ENCODE measurements around the gene C12orf75. TPM values are rescaled to one million over a fixed set of nuclear protein-coding genes. Genes with fewer than 3 reads are reported as not detected.
"Not testable (repeated sequence)": the region's sequence is repeated elsewhere in the genome, so short reads cannot be mapped to it uniquely, and the experiment has no call there.

The C12orf75 gene
- total RNA-seq, 1 donor from 2014 or later: 1.8 TPM

DNA sequence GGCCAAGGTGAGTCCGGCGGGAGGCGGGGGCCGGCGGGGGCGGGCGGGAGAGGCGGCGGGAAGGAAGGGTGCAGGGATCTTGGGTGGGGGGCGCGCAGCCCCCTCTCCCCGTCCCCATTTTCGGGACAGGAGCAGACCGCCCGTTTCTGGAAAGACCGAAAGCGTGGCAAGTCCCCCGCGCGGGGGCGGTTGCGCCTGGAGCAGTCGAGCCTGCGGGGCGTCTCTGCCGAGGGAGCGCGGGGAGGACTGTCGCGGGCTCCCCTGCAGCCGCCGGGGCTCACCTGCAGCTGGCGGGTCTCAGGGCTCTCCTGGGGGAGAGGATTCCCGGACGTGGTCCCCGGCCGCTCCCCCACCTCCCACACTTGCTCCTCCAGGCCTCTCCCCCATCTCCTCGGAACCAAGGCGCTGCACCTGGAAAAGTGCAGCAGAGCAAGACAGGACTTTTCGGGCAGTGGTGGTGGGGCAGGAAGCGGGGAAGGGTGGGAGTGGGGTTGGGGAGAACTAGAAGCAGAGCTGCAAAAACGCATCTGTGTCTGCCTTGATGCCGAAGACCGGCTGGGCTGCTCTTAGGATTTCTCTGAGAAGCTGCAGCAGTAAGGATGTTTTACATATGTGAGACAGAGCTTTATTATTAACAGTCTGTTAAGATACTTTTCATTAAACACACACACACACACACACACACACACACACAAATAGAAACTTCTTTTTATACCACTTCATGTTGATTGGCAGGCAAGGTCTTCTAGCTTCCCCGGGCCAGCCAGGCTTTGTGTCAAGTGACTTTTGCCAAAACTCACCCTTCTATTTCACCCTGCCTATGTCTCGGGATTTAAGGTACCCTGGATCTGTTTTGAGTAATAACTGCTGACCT, 677 bp downstream of the C12orf75 start:
- intact Hi-C loops (cut with micrococcal nuclease): no loop called here
- ATAC-seq: peak; percentile 37
- no peak for DNase-seq

DNA sequence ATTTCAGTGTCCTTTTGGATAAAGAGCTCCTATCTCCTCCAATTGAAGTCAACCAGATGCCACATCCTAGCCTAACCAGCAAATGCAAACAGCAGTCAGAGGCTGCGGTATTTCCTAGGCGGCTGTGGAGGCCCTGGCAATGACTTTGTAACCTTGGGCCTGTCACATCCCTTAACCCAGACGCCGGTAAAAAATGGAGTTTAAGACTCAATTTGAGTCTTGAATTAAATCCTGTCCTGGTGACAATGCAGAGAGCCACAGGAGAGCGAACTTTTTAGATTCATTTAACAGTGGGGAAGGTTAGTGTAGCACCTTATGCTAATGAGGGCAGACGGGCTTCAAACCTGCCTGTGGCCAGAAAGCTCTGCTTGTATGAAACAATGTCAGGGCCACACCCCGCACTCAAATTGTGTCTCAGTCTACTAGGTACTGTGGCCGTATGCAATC, 1.3 kb downstream of the C12orf75 start:
- intact Hi-C loops (cut with micrococcal nuclease): no loop called here
- ATAC-seq (no peak), DNase-seq (no peak)

DNA sequence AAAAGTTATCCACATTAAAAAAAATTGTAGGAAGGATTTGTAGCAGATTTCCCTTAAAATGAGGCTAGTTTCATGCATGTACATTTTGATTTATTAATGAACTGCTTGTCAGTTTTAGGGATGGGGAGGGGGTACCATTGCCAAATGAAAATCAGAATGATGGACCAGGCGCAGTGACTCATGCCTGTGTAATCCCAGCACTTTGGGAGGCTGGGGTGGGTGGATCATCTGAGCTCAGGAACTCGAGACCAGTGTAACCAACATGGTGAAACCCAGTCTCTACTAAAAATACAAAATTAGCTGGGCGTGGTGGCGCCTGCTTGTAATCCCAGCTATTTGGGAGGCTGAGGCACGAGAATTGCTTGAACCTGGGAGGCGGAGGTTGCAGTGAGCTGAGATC, 1.8 kb downstream of the C12orf75 start:
- ATAC-seq; intact Hi-C loops (cut with micrococcal nuclease); DNase-seq: not testable (repeated sequence)

DNA sequence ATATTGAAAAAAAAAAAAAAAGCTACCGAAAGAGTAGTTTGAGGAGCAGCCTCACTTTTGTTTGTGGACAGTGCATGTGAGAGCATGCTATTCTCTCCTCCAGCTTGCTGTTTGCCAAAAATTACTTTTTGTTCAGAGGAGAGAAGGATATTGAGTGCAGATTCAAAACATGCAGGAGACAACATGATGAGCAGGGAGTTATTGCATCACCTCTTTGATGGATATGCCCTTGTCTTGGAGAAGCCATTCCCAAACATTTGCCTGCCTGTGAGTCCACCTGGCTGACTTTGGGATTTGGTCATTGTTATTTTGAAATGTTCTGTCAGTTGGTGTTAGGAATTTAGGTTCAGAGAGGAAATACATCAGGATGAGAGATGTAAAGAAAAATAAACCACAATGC, 2.4 kb downstream of the C12orf75 start:
- intact Hi-C loops (cut with micrococcal nuclease): no loop called here
- ATAC-seq: no peak

DNA sequence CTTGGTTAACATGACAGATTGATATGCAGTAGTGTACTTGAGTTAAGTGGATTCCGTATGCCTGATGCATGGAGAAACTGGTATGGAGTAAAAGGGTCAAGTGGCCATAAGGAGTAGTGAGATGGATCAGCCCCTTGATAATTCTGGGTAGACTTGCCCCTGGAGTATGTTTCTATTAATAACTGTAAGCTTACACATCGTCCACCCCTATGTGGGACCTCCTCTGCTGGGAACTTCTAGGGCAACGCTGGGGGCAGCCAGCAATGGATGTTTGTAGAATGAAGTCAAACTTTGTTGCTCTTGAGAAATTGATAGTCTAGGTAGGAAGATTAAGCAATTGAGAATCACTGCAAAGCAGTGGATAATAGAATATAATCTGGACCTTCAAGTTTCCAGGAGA, 3.5 kb downstream of the C12orf75 start:
- no peak for DNase-seq
- ATAC-seq: no peak
- intact Hi-C loops (cut with micrococcal nuclease): no loop called here

More for the DNA sequence above, 2.4 kb downstream of the C12orf75 start:
- DNase-seq: no peak

DNA sequence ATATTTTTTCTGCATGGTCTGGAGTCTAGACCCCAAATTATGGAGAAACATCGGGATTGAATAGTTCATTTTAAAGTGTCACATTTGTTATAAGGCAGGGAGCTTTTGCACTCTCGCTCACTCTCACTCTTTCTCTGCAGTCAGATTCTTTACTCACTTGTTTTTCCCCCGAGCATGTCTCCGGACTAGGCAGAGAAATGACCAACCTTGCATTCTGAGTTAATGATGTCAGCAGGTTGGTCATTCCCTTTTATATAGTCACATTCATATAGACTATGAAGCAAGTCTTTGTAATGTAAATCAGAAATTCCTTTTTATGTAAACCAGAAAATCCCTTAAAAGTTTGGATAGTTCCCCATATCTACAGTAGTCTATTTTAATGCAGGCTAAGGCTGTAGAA, 4.1 kb downstream of the C12orf75 start:
- ATAC-seq (no peak), DNase-seq (no peak)
- intact Hi-C loops (cut with micrococcal nuclease): no loop called here

DNA sequence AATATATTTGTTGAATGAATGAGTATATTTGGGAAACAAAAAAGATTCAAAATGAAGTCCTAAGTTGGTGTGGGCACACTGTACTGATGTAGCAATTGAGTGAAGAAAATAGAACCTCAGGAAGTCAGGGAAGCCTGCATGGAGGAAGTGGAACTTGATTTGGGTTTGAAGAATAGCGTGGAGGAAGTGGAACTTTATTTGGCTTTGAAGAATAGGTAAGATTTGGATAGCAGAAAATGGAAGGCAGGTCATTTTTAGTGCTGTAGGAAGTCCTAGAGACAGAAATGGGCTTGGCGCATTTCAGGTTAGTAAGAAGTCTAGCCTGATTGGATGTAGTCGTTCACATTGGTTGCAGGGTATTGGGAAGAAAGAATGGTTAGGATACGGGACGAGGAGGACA, 5.4 kb downstream of the C12orf75 start:
- ATAC-seq: no peak

DNA sequence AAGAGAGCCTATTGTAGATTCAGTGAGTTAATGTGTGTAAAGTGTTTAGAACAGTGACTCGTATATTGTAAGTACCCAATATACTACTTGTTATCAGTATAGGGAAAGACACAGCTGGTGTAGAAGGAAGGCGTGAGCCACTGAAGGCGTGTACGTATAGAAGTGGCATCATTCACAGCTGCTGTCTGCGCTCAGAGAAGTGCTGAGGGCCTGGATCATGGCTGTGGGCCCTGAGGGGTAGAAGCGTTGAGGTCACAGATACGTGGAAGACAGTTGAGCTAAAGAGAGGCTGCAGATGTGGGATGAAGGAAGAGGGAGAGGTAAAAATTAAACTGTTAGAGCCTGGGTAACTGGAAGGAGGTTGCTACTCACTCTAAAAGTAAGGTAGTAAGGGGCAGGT, 5.9 kb downstream of the C12orf75 start:
- DNase-seq: no peak
- no peak for ATAC-seq
- intact Hi-C loops (cut with micrococcal nuclease): no loop called here

More for the DNA sequence above, 5.4 kb downstream of the C12orf75 start:
- no peak for DNase-seq
- intact Hi-C loops (cut with micrococcal nuclease): no loop called here

DNA sequence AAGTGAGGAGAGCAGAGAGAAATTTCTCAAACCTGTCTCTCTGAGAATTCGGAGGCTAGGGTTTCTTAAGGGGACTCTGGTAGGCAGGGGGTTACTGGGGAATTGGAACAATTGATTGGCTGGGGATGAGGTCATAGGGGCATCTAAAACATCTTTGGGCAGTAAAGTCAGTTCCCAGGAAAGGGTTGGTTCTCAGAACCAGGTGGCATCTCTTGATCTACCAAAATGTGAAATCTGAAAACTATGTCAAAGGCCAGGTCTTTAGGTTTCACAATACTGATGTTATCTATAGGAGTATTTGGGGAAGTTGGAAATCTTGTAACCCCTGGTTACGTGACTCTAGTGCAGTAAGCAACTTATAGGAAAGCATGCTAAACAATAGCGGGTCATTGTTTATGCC, 6.9 kb downstream of the C12orf75 start:
- ATAC-seq: no peak

DNA sequence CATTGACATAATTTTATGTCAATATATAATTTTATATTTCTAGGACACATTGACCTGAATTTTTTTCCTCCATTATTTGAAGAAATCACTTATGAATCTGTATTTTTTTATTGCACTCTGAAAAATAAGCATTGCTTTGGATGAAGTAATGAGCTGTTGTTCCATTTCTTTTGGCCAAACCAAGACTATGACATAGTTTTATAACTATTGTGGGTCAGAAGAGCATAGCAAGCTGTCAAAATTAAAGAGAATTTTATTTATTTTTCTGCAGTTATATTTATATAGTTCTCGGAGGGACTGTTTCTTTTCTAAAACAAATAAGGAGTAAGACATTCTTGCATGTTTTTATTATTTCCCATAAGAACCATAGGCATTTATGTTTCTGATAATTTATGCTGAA, 8.5 kb downstream of the C12orf75 start:
- DNase-seq (no peak), ATAC-seq (no peak)
- intact Hi-C loops (cut with micrococcal nuclease): no loop called here

More for the DNA sequence above, 6.9 kb downstream of the C12orf75 start:
- no peak for DNase-seq
- intact Hi-C loops (cut with micrococcal nuclease): no loop called here

DNA sequence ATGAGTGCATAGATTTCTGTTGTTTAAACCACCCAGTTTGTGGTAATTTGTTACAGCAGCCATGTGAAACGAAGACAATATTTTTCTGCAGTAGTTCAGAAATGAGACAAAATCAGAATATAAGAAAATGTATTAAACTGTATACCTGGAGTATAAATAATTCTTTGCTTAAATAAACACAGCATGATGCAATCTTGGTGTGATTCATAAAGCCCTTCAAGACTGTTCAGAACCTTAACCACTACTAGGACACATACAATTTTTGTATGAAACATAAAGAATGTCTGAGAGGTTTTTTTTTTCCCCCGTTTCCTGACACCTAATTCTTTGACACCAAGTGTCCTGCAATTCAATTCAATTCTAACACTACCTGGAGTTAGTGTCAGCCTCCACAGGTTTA, 10.5 kb downstream of the C12orf75 start:
- ATAC-seq: no peak

DNA sequence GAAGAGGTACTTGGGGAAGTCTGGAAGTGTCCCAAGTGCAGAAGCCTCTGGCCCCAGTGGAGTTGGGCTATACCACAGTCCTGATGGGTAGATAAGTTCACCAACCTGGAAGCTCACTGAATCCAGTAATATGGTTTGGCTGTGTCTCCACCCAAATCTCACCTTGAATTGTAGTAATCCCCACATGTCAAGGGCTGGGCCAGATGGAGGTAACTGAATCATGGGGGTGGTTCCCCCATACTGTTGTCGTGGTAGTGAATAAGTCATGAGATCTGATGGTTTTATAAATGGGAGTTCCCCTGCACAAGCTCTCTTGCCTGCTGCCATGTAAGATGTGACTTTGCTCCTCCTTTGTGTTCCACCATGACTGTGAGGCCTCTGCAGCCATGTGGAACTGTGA, 11.1 kb downstream of the C12orf75 start:
- DNase-seq; intact Hi-C loops (cut with micrococcal nuclease); ATAC-seq: not testable (repeated sequence)

More for the DNA sequence above, 10.5 kb downstream of the C12orf75 start:
- intact Hi-C loops (cut with micrococcal nuclease): no loop called here
- DNase-seq: no peak

DNA sequence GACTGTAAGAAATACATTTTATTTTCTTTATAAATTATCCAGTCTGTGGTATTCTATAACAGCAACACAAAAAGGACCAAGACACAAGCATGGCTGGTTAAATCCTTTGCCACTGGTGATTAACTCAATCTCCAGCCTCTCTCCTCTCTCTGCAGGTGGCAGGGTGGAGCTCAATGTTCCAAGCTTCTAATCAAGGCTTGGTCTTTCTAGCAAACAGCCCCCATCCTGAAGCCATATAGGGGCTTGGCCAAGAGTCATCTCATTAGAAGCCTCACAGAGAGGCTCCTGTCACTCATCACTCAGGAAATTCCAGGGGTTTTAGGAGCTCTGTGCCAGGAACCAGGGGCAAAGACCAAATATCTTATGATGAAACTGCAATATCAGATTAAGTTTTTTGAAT, 12.0 kb downstream of the C12orf75 start:
- intact Hi-C loops (cut with micrococcal nuclease): no loop called here
- no peak for DNase-seq
- no peak for ATAC-seq

DNA sequence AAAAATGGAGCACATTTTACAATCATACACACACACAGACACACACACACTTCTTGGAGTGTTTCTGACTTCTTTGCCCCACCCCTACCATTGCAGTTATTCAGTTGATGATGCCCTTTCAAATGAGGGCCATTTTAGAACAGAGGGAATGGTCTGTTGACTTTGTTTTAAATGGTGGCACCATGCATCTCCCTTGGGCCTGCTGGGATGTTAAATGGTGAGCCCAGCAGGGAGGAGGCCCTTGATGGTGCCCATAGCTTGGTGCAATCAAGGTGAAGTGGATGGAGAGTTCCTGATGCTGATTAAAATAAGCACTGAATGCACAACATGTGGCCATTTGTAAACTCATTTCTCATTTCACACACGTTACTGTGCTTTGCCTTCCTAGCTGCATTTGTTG, 13.3 kb downstream of the C12orf75 start:
- DNase-seq (no peak), ATAC-seq (no peak)
- intact Hi-C loops (cut with micrococcal nuclease): no loop called here

DNA sequence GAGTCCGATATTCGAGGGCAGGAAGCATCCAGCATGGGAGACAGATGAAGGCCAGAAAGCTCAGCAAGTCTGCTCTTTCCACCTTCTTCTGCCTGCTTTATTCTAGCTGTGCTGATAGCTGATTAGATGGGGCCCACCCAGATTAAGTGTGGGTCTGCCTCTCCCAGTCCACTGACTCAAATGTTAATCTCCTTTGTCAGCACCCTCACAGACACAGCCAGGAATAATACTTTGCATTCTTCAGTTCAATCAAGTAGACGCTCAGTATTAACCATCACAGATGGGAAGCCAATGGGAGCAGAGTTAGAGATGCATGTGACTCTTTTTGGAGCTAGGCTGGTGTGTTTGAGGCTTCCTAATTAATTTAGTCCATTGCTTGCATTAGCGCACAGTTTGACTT, 17.0 kb downstream of the C12orf75 start:
- ATAC-seq: no peak
- intact Hi-C loops (cut with micrococcal nuclease): no loop called here
- no peak for DNase-seq

DNA sequence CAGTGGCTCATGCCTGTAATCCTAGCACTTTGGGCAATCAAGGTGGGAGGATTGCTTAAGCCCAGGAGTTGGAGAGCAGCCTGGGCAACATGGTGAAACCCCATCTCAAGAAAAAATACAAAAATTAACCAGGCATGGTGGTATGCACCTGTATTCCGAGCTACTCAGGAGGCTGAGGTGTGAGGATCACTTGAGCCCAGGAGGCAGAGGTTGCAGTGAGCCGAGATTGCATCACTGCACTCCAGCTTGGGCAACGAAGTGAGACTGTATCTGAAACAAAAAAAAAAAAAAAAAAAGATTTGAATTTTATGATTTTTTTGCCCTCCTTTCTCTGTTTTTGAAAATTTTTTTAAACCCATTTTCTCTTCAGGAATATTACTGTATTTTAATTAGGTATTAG, 17.7 kb downstream of the C12orf75 start:
- intact Hi-C loops (cut with micrococcal nuclease): no loop called here
- no peak for ATAC-seq

DNA sequence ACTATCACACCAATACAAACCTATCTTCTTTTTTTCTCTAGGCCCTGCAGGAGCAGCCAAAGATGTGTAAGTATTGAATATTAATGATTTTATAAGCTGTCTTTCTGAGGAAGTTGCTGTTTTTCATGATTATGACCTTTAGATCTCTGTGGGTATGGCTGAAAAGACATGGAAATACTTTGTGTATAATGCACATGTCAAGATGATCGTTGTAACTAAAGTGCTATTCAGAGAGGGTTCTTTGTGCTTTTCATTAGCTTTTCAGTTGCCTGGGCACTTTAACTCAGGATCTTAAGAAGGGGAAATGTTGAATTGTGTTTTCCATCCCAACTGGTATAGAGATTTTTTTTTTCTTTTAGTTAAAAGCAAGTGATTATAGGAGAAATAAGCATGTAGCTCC, 18.1 kb downstream of the C12orf75 start:
- DNase-seq (no peak), ATAC-seq (no peak)
- intact Hi-C loops (cut with micrococcal nuclease): no loop called here

More for the DNA sequence above, 17.7 kb downstream of the C12orf75 start:
- DNase-seq: no peak

DNA sequence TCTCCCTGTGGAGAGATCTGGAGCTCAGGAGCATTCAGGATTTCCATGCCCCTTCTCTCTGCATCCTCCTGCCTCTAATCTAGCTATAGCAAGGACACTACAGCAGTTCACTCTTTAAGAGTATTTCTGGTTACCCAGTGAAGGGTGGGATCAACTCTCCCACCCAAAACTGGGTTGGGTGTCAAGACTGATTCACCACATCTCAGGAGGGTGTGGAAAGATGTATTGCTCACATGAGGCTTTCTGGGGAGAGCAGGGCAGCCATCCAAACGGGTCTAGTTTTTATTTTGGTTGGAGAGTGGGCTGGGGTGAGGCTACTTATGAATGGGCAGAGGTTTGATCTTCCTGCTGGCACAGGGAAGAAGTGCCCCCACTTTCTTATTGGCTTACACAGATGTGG, 18.6 kb downstream of the C12orf75 start:
- intact Hi-C loops (cut with micrococcal nuclease): no loop called here
- ATAC-seq (no peak), DNase-seq (no peak)

DNA sequence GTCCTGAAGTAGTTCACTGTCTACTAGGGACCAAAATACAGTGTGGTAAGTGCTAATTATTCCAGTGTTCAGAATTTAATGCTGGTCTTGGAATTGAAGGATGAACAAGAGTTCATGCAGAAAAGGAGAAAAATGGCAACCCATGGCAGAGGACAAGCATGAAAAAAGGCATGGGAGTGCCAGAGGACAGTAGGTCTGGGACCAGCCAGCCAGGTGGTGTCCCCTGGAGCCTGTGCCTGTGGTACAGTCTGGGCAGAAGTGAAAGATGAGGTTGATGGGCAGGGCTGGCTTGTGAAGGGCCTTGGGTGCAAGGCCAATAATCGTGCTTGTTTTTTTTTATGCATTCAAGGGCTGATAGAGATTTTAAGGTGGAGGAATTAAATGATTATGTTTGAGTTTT, 21.0 kb downstream of the C12orf75 start:
- intact Hi-C loops (cut with micrococcal nuclease): no loop called here
- DNase-seq (no peak), ATAC-seq (no peak)

DNA sequence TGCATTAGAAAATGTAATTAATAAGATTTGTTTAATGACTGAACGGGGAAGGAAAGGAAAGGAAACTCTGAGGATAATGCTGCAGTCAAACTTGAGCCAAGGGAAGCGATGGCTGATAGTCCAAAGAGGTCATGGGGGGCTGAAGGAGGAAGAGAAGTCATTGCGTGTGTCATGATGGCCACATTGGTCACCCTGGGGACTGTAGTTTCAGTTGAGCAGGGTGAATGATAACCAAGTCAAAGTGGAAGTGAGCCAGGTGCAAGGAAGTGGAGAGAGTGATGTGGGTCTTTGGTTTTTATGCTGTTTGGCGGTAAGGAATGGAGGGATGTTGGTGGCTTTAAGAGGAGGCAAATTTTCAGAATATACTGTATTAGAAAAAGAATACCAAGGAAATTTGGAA, 21.6 kb downstream of the C12orf75 start:
- ATAC-seq (no peak), DNase-seq (no peak)
- intact Hi-C loops (cut with micrococcal nuclease): no loop called here
